Fibroblast of pulmonary artery (primary cell): Measurements from ENCODE around the gene SLC39A11.

ENCODE experiments used
- DNase-seq: peaks from one replicate; pipeline ENCODE4 v3.0.0-alpha.2; 2010; ENCODE audit warnings: low read depth
- H3K4me3 ChIP-seq: replicated peaks from 2 replicates; pipeline ENCODE4 v1.5.1; 2011; ENCODE audit warnings: low read depth, mild to moderate bottlenecking, control low read depth, low read length, moderate library complexity
- CTCF ChIP-seq: IDR thresholded peaks from 2 replicates; pipeline ENCODE4 v1.5.1; 2011; ENCODE audit warnings: mild to moderate bottlenecking, control low read depth, low read length, inconsistent platforms; ENCODE audit errors: missing control alignments

Gene SLC39A11

DNA sequence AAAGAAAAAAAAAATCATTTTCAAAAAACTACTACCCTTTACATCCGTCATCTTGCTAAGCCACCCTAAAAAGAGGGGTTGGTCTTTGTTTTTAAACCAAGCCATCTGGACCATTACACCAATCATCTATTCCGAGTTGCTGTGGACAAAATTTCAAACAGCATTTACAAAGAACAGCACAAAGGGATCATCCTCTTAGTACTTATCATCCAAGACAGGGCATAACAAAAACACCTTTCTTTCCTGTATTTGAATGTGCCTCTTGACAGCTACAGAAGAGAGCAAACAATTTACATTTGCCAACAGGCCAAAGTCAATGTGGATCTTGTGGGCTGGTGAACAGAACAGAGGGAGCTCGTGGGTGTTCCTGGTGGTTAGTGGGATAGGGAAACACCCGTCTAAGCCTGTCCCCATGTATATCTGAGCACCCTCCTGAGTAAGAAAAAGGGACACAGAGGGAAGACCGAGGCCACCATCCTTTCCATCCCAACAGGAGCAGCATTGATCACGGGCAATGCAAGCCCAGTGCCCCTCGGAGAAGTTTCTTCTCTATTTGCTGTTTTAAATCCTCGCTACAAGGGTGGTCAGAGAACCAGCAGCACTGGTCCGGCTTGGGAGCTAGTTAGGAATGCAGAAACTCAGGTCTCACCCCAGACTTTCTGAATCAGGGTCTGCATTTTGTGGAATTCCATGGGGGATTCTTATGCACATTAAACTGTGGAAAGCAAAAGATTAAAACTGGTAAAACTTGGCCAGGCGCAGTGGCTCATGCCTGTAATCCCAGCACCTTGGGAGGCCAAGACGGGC, 1.9 kb downstream of the SLC39A11 start:
- no peak overlapping the region for H3K4me3 ChIP-seq
- no peak for TF ChIP-seq CTCF
- DNase-seq = no peak

DNA sequence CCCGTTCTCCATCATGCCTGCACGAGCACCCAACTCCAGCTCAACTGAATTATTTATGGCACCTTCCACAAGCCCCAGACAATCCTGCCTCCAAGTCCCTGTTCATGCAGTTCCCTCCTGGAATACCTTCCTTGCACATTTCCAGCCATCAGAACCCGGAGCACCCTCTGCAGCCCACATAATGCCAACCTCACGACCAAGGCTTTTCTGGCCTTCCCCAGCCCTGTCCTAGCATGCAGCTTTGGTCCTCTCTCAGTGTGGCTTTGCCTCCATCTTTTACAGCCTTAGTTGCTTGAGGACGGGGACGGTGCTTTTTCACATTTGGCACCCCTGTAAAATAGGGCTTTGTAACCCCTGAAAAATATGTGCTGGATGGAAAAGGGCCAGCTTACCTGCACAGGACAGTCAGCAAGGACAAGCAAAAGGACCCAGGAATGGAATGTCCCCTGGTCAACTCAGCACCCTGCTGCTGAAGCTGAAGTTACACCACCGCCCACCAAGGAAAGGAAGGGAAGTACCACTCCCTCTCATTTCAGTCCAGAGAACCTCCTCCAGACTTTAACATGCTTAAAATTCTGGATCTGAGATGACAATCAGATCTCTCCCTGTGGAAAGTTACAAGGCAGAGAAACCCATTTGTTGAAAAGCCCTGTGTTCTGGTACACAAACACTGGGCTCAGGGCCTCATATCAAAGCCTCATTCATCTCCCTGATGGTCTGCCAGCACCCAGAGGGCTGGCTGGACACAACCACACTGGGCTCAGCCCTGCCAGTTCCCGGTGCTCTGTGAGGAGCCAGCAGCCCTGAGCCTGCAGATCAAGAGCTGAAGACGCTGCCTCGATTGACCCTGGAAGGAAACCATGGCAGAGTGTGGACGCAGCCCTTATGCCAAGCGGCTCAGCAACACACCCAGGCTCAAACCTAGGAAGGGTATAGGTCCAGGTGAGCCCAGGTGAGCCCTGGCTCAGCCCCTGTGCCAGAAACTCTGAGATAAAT, 2.9 kb downstream of the SLC39A11 start:
- DNase-seq = no peak
- H3K4me3 ChIP-seq = no peak overlapping the region
- no peak for TF ChIP-seq CTCF

GRCh38 chr17:73088561-73088960, 3.9 kb downstream of the SLC39A11 start:
- no peak for DNase-seq
- no peak overlapping the region for H3K4me3 ChIP-seq
- TF ChIP-seq CTCF = no peak

GRCh38 chr17:73083432-73083831, 9.1 kb downstream of the SLC39A11 start:
- H3K4me3 ChIP-seq = no peak overlapping the region
- DNase-seq = no peak
- TF ChIP-seq CTCF = no peak

GRCh38 chr17:73074566-73074965, 17.9 kb downstream of the SLC39A11 start:
- no peak for TF ChIP-seq CTCF
- no peak for DNase-seq
- no peak overlapping the region for H3K4me3 ChIP-seq

- no peak for TF ChIP-seq CTCF
- no peak for DNase-seq
- no peak overlapping the region for H3K4me3 ChIP-seq
Observed at GRCh38 chr17:73072219-73072962, 20.1 kb downstream of the SLC39A11 start.
